ENCODE measurements around the gene LCN6. TPM values are rescaled to one million over a fixed set of nuclear protein-coding genes. Genes with fewer than 3 reads are reported as not detected.
"Not testable (repeated sequence)": the region's sequence is repeated elsewhere in the genome, so short reads cannot be mapped to it uniquely, and the experiment has no call there.

Gene LCN6
- total RNA-seq, 1 donor from 2014 or later = 12.8 TPM

DNA sequence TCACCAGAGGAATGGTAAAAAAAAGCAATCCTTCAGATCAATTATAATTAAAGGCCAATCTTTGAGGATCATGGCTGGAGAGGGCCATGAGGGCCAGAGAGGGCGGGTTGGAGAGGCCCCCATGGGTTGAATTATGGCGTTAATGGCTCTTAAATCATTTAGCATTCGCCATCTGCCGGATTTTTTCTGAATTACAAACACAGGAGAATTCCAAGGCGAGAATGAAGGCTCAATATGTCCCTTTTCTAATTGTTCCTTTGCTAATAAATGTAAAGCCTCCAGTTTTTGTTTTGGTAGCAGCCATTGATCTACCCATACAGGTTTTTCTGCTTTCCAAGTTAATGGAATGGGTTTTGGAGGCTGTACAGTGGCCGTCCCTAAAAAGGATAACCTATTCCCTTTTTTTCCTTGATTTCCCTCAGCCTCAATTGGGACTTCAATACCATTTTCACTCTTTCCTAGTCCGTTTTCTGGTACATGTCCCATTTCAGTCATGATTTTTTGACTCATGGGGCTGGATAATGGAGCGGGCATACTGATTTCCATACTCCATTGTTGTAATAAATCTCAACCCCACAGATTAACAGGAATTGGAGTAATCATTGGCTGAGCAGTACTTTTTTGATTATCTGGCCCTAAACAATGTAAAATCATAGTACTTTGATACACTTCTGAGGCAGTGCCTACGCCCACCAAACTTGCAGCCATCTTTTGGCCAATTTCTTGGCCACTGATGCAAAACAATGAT lies 36.1 kb upstream of the LCN6 start:
- no peak for DNase-seq (ENCODE audit: low spot score)

DNA sequence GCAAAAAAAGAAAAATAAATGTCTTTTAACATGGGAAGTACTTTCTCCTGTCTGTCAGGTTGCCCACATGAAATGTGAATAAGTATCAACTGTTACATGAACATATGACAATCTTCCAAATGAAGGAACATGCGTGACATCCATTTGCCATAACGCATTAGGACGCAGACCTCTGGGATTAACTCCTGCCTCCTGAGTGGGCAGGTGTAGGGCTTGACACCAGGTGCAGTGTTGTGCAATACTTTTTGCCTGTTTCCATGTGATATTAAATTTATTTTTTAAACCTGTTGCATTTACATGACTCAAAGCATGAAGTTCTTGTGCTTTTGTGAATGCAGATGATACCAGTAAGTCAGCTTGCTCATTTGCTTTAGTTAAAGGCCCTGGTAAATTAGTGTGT lies 34.1 kb upstream of the LCN6 start:
- DNase-seq (ENCODE audit: low spot score) = no peak

DNA sequence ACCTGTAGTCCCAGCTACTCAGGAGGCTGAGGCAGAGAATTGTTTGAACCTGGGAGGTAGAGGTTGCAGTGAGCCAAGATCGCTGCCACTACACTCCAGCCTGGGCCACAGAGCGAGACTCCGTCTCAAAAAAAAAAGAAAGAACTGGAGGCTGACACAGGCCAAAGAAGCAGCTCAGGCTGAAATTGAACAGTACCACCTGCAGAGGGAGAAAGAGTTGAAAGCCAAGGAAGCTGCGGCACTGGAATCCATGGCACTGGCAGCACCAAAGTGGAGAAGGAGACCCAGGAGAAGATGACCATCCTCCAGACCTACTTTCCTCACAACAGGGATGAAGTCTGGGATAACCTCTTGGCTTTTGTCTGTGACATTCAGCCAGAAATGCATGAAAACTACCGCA lies 31.5 kb upstream of the LCN6 start:
- no peak for DNase-seq (ENCODE audit: low spot score)

DNA sequence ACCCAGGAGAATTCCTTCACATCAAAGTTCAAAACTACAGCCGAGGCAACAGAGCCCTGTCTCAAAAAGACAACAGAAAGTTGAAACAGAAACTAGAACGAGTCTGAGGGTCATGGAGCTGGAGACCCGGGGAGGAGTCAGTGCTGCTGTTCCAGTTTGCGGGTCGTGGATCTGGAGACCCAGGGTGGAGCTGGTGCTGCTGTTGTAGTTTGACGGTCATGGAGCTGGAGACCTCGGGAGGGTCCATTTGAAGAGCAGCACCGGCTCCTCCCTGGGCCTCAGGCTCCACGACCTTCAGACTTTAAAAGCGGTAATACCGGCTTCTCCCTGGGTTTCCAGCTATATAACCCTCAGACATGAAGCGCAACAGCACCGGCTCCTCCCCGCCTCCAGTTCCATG lies 29.0 kb upstream of the LCN6 start:
- DNase-seq (ENCODE audit: low spot score) = no peak

DNA sequence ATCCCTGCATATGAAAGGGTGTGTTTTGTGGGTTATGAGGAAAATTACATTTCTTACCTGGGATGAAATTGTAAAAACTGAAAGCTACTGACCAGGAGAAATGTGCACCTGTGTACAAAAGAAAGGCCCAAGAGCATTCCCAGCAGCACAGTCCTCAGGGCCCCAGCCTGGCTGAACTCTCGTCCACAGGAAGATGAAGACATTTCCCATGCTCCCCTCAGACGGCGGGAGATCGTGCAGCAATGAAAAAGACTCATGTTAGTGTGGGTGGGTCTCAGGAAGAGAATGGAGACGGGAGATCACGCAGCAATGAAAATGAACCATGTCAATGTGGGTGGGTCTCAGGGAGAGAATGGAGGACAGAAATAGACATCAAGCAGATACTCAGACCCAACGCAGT lies 28.6 kb upstream of the LCN6 start:
- no peak for DNase-seq (ENCODE audit: low spot score)

DNA sequence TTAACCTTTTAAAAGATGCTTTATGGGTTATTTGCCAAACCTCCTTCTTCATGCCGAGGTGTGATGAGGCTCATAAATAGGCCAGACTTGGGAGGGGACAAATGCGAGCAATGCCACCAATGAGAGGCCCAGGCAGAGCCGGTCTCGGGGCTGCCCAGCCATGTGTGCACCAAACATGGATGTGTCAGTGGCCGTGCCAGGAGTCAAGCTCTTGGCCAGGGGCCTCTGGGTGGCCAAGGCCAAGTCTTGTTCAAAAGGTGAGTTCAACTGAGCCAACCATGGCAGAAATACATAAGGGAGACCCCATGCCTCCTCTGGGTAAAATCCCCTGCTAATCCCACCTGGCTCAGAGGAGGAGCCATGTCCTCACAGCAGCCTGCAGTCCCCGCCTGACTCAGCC lies 26.9 kb upstream of the LCN6 start:
- DNase-seq (ENCODE audit: low spot score) = no peak

DNA sequence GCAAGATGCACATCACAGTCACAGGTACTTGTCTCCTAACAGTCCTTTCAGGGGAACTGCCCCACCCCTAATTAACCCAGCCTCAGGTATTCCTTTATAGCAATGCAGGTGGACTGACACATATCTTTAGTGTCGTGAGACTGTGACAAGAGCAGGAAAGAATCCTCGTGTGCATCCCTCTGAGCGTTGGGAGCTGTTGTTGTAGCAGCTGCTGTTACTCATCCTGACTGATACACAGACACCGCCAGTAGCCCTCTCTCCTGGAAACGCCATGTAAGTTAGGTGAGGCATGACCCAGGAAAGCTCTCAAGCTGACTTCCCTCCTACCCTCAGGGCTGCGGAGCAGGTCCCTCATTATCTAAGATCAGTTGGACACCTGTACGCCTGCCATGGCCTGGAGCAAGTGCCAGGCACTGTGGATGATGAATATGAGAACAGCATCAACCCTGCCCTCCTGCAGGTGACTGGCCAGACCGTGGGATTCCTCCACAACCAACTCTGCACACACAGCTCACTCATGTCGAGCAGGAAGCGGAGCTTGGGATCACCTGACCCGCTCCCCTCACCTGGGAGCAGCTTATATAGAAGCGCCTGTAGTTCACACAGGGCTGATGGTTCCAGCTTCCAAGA lies 26.2 kb upstream of the LCN6 start:
- no peak for DNase-seq (ENCODE audit: low spot score)

DNA sequence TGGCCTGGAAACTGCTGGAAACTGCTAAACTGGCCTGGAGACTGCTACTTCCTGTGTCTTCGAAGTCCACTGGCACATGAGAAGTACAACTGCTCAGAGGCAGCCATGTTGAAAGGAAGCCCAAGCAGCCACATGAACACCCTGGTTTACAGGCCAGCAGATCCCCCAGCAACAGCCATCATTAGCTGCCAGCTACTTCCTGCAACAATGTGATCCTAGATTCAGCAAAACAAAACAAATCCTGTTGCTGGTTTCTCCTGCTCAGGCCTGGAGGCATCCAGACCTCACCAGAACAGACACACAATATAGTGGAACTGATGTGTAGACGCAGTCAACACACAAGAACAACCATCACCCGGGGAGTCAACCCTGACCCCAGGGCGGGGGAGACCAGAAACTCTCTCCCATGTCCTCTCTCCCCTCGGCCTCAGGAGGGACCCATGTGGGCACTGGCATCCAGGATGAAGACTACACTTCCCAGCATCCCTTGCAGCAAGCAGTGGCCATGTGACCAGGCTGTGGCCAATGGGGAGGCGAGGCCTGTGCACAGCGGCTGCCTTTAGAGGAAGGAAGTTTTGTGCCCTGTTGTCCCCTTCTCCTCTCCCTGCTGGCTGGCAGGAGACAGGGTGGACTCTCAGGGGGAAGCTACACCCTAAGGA lies 25.2 kb upstream of the LCN6 start:
- DNase-seq (ENCODE audit: low spot score) = no peak

DNA sequence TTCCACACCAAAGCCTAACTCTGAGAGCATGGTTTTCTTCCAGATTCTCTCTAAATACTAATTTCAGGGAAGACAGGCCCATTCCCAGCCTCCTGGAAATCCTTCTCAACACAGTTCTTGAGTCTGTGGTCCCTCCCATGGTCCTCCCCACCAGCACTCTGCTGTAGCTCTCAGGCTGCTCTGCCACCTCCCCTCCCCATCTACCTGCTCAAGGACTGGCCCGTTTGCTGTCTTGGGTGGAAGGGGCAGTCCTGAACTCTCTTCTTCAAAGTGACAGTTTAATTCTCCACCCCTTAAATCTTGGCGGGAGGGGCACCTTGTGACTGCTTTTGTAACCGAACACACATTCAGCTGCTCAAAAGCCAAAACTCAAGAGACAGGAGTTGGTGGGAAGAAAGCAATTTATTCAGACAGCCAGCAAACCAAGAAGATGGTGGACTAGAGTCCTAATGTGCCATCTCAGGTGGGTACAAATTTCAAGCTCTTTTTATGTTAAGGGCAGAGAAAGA lies 23.6 kb upstream of the LCN6 start:
- DNase-seq (ENCODE audit: low spot score) = no peak

DNA sequence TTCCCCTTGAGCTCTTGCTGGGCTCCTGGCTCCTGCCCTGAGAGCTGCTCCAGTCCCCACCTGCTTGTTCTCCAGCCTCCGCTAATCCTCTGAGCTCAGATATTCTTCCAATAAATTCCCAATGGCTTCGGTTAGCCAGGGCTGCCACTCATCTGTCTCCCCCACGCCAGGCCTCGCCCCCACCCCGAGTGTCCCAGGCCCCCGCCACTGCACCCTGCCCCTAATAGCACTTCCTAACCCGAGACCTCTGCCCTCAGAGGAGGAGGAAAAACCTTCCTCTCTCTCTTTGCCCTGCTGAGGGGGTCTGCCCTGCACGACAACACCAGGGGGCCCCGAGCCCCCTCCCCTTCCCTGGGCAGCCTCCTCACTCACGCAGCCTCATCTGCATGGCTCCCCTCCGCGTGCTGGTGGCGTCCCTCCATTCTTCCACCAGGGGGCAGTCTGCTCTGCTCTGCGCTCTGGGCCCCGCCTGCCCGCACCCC lies 21.4 kb upstream of the LCN6 start:
- peak; percentile 31 for DNase-seq (ENCODE audit: low spot score)

DNA sequence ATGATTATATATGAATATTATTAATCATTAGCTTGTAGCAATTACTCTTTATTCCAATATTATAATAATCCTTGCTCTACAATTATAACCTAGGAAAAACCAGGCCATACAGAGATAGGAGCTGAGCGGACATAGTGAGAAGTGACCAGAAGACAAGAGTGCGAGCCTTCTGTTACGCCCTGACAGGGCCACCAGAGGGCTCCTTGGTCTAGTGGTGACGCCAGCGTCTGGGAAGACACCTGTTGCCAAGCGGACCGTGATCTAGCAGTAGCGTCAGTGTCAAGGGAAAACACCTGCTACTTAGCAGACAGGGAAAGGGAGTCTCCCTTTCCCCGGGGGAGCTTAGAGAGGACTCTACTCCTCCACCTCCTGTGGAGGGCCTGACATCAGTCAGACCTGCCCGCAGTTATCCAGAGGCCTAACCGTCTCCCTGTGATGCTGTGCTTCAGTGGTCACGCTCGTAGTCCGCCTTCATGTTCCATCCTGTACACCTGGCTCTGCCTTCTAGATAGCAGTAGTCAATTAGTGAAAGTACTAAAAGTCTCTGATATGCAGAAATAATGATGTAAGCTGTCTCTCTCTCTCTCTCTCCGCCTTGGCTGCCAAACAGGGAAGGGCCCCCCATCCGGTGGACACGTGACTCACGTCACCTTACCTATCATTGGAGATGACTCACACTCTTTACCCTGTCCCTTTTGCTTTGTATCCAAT lies 18.2 kb upstream of the LCN6 start:
- peak; percentile 74 for DNase-seq (ENCODE audit: low spot score)

DNA sequence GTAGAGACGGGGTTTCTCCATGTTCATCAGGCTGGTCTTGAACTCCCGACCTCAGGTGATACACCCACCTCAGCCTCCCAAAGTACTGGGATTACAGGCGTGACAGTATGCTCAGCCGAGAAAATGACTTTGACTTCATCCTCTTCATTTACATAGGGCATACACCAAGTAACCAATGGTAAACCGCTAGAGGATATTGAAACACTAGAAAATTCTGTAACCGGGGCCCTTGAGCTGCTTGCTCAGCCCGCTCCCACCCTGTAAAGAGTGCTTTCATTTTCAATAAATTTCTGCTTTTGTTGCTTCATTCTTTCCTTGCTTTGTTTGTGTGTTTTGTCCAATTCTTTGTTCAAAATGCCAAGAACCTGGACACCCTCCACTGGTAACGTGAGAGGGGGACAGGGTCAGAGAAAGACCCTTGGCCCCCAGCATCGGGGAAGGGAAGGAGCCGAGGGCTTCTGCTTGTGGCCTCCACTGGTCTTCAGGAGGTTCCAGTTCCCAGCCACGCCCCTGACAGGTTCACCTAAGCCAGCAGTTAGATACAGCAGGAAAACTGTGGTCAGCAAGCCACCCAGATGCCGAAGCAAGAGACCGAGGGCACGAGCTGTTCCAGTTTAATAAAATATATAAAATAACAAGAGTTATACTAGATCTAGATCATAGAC lies 17.6 kb upstream of the LCN6 start:
- DNase-seq (ENCODE audit: low spot score) = not testable (repeated sequence)

DNA sequence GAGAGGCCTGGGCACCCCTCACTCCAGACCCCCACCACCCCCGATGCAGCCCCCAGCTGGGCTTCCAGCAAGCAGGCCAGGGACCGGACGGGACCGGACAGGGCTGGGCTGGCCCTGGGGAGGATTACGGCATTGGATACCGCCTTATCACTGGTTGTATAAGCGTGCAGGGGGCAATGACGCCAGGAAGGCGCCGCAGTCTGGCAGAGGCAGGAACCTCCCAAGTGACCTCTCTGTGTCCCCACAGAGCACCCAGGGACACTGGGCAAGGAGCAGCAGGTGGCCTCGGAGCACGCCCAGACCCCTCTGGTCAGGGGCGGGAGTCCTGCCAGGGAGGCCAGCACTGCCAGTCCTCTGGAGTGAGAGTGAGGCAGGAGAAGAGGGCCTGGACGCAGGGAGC lies 16.7 kb upstream of the LCN6 start:
- no peak for DNase-seq (ENCODE audit: low spot score)

DNA sequence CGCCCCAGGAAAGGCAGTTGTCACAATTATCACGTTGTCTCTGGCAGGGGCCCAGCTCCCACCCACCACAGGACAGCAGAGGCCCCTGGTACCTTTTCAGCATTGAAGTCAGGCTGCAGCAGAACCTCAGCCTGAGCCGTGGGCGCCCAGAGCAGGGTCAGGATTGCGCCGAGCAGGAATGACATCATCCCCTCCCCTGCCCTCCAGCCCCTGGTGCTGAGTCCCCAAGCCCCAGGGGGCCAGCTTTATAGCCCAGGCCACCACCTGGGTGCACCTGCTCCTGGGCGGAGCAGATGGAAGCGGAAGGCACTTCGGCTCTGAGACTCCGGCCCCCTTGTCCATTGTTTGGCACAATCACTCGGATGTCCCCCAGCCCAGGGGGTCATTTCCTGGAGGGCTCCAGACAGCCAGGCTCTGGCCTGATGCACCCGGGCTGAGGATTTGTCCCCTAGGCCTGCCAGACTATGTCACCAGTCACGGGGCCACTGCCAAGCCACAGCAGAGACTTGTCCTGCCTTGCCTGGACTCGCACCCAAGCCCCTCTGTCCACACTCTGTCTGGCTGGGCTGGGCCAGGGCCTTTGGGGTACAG lies 16.1 kb upstream of the LCN6 start, which contains the start of gene LCN15:
LCN15 (minus strand) TSS at position 218 of the 591 bp plus-strand sequence; CDS start at position 188, 30 bp downstream.
- DNase-seq (ENCODE audit: low spot score) = no peak

DNA sequence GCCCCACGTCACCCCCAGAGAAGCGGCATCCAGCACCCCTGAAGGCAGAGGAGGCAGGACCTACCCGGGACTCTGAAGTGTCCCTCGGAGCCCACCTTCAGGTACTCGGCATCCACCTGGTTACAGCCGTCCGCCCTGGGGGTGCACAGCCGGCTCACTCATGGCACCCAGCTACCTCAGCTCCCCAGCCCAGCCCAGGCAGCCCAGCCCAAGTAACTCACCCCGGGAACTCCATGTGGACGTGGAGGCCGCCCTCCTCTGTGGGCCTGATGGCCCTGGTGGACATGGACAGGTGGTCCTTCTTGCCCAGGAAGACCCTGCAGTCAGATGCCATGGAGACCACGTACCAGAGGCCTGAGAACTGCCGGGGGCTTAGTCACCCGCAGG lies 15.3 kb upstream of the LCN6 start:
- no peak for DNase-seq (ENCODE audit: low spot score)

DNA sequence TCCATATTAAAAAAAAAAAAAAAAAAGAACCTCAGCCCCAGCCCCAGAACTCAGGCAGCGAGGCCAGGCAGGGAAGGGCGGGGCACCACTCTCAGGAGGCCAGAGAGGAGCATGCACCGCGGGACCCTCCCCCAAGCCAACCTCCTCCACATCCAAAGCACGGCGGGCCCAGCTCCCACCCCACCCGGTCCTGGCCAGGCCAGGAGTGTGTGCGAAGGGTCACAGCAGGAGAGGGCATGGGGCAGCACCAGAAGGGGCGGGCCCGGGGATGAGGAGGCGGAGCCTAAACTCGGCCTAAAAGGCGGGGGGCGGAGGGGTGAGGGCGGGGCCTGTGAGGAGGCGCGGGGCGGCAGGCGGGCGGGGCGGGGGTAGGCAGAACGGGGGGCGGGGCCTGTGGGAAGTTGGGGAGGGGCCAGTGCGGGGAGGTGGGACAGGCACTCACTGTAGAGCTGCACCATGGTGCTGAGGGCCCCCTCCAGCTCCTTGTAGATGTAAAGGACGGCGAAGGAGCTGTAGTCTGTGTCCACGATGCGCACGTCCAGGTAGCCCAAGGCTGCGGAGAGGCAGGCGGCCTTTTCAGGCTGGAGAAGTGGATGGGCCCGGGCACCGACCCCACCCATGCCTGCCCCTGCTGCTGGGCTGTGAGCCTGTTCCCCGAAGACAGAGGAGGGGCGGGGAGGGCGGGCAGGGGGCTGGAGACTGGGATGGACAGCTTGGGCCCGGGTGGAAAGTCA lies 14.8 kb upstream of the LCN6 start:
- no peak for DNase-seq (ENCODE audit: low spot score)

DNA sequence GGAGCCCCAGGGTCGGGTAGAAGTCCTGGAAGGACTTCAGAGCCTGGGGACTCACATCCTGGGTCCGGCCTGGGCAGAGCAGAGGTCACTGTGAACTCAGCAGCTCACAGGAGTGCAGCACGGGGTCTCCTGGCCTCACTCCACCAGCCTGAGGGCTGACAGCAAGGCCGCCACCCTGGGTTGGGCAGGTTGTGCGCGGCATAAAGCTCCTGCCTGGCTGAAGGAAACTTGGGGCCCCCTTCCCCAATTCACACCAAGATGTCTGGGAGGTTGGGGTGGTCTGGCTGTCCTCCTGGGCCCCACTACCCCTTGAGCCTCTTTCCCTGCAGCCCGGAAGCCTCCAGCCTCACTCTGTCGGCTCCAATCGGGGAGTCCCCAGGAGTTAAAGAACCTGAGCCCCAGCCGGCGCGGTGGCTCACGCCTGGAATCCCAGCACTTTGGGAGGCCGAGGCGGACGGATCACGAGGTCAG lies 13.9 kb upstream of the LCN6 start:
- DNase-seq (ENCODE audit: low spot score) = no peak

DNA sequence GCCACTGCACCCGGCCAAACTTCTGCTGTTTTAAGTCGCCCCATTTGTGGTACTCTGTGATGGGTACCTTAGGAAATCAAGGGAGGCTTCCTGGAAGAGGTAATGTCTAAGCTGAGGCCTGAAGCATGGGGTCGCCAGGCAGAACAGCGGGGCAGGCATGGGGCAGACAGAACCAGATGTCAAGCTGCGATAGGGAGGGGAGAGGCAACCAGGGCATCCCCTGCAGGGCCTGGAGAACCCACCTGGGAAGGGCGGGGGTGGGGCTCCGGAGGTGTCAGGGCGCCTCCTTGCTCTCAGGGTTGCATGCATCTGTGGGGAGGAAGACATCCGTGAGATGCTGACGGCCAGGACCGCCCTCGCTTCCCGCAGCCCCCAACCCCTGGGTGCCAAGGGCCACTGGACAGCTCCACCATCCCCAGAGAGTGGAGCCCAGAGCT lies 13.2 kb upstream of the LCN6 start:
- DNase-seq (ENCODE audit: low spot score) = no peak

DNA sequence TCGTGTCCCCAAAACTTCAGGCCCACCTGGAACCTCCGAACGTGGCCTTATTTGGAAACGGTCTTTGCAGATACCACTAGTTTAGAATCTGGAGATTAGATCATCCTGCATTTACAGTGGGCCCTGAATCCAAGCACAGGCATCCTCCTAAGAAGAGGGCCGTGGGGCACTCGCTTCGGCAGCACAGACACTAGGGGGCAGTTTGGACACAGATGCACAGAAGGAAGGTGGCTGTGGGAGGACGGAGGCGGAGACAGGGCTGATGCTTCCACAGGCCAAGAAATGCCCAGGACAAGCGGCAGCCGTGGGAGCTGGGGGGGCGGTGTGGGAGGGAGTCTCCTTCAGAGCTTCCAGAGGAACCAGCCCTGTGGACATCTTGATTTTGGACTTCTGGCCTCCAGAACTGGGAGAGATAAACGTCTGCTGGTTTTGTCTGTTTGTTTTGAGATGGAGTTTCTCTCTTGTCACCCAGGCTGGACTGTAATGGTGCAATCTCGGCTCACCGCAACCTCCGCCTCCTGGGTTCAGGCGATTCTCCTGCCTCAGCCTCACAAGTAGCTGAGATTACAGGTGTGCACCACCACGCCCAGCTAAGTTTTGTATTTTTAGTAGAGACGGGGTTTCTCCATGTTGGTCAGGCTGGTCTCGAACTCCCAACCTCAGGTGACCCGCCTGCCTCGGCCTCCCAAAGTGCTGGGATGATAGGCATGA lies 12.7 kb upstream of the LCN6 start:
- peak; percentile 41 for DNase-seq (ENCODE audit: low spot score)

DNA sequence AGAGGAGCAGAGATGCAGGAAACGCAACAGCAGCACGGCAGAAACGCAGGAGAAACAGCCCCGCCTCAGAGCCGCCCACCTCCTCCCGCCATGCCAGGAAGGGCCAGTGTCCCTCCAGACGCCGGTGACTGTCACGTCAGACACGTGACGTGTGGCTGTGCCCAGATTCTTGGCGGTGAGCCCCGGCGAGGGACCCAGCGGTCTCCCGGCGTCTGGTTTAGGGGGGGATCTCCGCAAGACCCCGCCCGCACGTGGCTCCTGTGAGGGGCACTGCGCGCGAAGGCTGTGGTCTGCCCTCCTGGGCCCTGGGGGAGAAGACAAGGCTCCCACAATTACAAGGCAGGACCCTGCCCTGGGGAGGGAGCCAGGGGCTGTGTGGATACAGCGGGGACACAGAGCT lies 12.1 kb upstream of the LCN6 start:
- DNase-seq (ENCODE audit: low spot score) = no peak
